Effector CD4-positive, alpha-beta T cell (primary cell): ENCODE data around the gene THRB.

Experiments used
- DNase-seq: peaks from one replicate; pipeline ENCODE4 v3.0.0-alpha.2; 2020

THRB gene

GRCh38 chr3:24510030-24510648 is 15.5 kb upstream of the THRB start:
- DNase-seq = no peak

- no peak for DNase-seq
These were observed 13.8 kb upstream of the THRB start for GRCh38 chr3:24508423-24508839.

GRCh38 chr3:24507776-24508422 is 13.2 kb upstream of the THRB start:
- DNase-seq = no peak

- DNase-seq = no peak
These were observed 12.5 kb upstream of the THRB start for GRCh38 chr3:24506966-24507775.

GRCh38 chr3:24505691-24506550 is 11.3 kb upstream of the THRB start:
- no peak for DNase-seq

GRCh38 chr3:24504772-24505171 is 10.1 kb upstream of the THRB start:
- no peak for DNase-seq

GRCh38 chr3:24503616-24504113 is 9.0 kb upstream of the THRB start:
- DNase-seq = no peak

GRCh38 chr3:24502690-24503089 is 8.0 kb upstream of the THRB start:
- no peak for DNase-seq

GRCh38 chr3:24500806-24501205 is 6.2 kb upstream of the THRB start:
- no peak for DNase-seq

GRCh38 chr3:24499991-24500390 is 5.3 kb upstream of the THRB start:
- no peak for DNase-seq

GRCh38 chr3:24498796-24499195 is 4.1 kb upstream of the THRB start:
- DNase-seq = no peak

GRCh38 chr3:24498391-24498790 is 3.7 kb upstream of the THRB start:
- no peak for DNase-seq

GRCh38 chr3:24497942-24498341 is 3.3 kb upstream of the THRB start:
- no peak for DNase-seq

GRCh38 chr3:24496529-24497482 is 2.2 kb upstream of the THRB start:
- DNase-seq = no peak

GRCh38 chr3:24495326-24495994 is 810 bp upstream of the THRB start:
- no peak for DNase-seq

- DNase-seq = no peak
These were observed 668 bp downstream of the THRB start for GRCh38 chr3:24493746-24494617.

GRCh38 chr3:24492971-24493551 is 1.6 kb downstream of the THRB start:
- DNase-seq = no peak

GRCh38 chr3:24490151-24490550 is 4.5 kb downstream of the THRB start:
- no peak for DNase-seq
